Activated T-helper 2 cell treated with anti-CD3 and anti-CD28 coated beads, Interferon-gamma antibody, Interleukin-2, Interleukin-4, amounts not matched to agents 10 μg/mL and 5 μg/mL and 100 μg/mL, durations not matched to agents 14 hours and 24 hours and 36 hours (primary cell): ENCODE data around the gene FOCAD. TPM values are rescaled to one million over a fixed set of nuclear protein-coding genes. Genes with fewer than 3 reads are reported as not detected.

Source experiments
- DNase-seq: peaks from one replicate; pipeline ENCODE4 v3.0.0; 2021; ENCODE audit warnings: low spot score
- H3K27ac Mint-ChIP-seq: one replicate; pipeline ENCODE4 v1.8.0; 2021; ENCODE audit warnings: mixed read lengths
- H3K27me3 Mint-ChIP-seq: one replicate; pipeline ENCODE4 v1.8.0; 2021; ENCODE audit warnings: low read depth, mixed read lengths
- H3K36me3 Mint-ChIP-seq: one replicate; pipeline ENCODE4 v1.8.0; 2021; ENCODE audit warnings: low read depth, mixed read lengths
- H3K4me1 Mint-ChIP-seq: one replicate; pipeline ENCODE4 v1.8.0; 2021; ENCODE audit warnings: low read depth, mixed read lengths
- H3K4me3 Mint-ChIP-seq: one replicate; pipeline ENCODE4 v1.8.0; 2021; ENCODE audit warnings: low read depth, mild to moderate bottlenecking, moderate library complexity, mixed read lengths
- H3K9me3 Mint-ChIP-seq: one replicate; pipeline ENCODE4 v1.8.0; 2021; ENCODE audit warnings: mixed read lengths
- intact Hi-C: fragments of 100-400 bp; cut with micrococcal nuclease; formaldehyde crosslinking; loops from one replicate; pipeline ENCODE4 v1.15.1; 2023
- total RNA-seq: library from RNA; stranded (reverse); gene quantifications from 2 replicates; pipeline ENCODE4 v1.2.3, GENCODE V29; 2022

FOCAD gene
- total RNA-seq, 1 donor from 2014 or later: 36.0 TPM

- intact Hi-C loops: no loop called here
- Mint-ChIP-seq H3K4me1 (peaks cover 8% of the 10 kb centered on the region), H3K9me3 (peaks cover 8% of the 10 kb centered on the region), H3K4me3 (no peak overlapping the region), H3K36me3 (peaks cover 12% of the 10 kb centered on the region), H3K27me3 (no peaks in the 10 kb centered on the region), H3K27ac (no peak overlapping the region)
- no peak for DNase-seq
Observed at GRCh38 chr9:20838218-20838617, 154.2 kb downstream of the FOCAD start.

- intact Hi-C loops: no loop called here
- Mint-ChIP-seq H3K4me3 (no peak overlapping the region), H3K36me3 (peaks cover 5% of the 10 kb centered on the region), H3K9me3 (peaks cover 8% of the 10 kb centered on the region), H3K27ac (no peak overlapping the region), H3K27me3 (no peaks in the 10 kb centered on the region), H3K4me1 (peaks cover 6% of the 10 kb centered on the region)
- no peak for DNase-seq
Observed at GRCh38 chr9:20844916-20845315, 160.9 kb downstream of the FOCAD start.

GRCh38 chr9:20848490-20848889 is 164.4 kb downstream of the FOCAD start:
- no peak overlapping the region for H3K4me3 Mint-ChIP-seq
- no peaks in the 10 kb centered on the region for H3K9me3 Mint-ChIP-seq
- peaks cover 6% of the 10 kb centered on the region for H3K4me1 Mint-ChIP-seq
- no peak overlapping the region for H3K27ac Mint-ChIP-seq
- H3K36me3 Mint-ChIP-seq: no peaks in the 10 kb centered on the region
- no peak for DNase-seq
- no peaks in the 10 kb centered on the region for H3K27me3 Mint-ChIP-seq
- intact Hi-C loops: no loop called here

- Mint-ChIP-seq H3K36me3 (peaks cover 3% of the 10 kb centered on the region), H3K4me3 (no peak overlapping the region), H3K27ac (no peak overlapping the region), H3K27me3 (peaks cover 2% of the 10 kb centered on the region), H3K9me3 (peaks cover 18% of the 10 kb centered on the region), H3K4me1 (no peaks in the 10 kb centered on the region)
- intact Hi-C loops: no loop called here
- no peak for DNase-seq
Observed at GRCh38 chr9:20853866-20854265, 169.8 kb downstream of the FOCAD start.

- H3K4me1 Mint-ChIP-seq: no peaks in the 10 kb centered on the region
- no peak overlapping the region for H3K27ac Mint-ChIP-seq
- DNase-seq: no peak
- H3K36me3 Mint-ChIP-seq: peaks cover 3% of the 10 kb centered on the region
- no peak overlapping the region for H3K4me3 Mint-ChIP-seq
- peaks cover 18% of the 10 kb centered on the region for H3K9me3 Mint-ChIP-seq
- intact Hi-C loops: no loop called here
- peaks cover 2% of the 10 kb centered on the region for H3K27me3 Mint-ChIP-seq
Observed at GRCh38 chr9:20854444-20854843, 170.4 kb downstream of the FOCAD start.

GRCh38 chr9:20863945-20864344 is 179.9 kb downstream of the FOCAD start:
- DNase-seq: no peak
- no peak overlapping the region for H3K27ac Mint-ChIP-seq
- no peaks in the 10 kb centered on the region for H3K27me3 Mint-ChIP-seq
- intact Hi-C loops: no loop called here
- no peaks in the 10 kb centered on the region for H3K9me3 Mint-ChIP-seq
- no peak overlapping the region for H3K4me3 Mint-ChIP-seq
- peaks cover 19% of the 10 kb centered on the region for H3K36me3 Mint-ChIP-seq
- H3K4me1 Mint-ChIP-seq: peaks cover 8% of the 10 kb centered on the region

GRCh38 chr9:20865347-20865746 is 181.3 kb downstream of the FOCAD start:
- Mint-ChIP-seq H3K9me3 (no peaks in the 10 kb centered on the region), H3K27ac (no peak overlapping the region), H3K27me3 (no peaks in the 10 kb centered on the region), H3K4me1 (peaks cover 8% of the 10 kb centered on the region), H3K36me3 (peaks cover 19% of the 10 kb centered on the region), H3K4me3 (no peak overlapping the region)
- no peak for DNase-seq
- intact Hi-C loops: no loop called here

GRCh38 chr9:20870115-20870514 is 186.1 kb downstream of the FOCAD start:
- no peak overlapping the region for H3K4me3 Mint-ChIP-seq
- H3K9me3 Mint-ChIP-seq: no peaks in the 10 kb centered on the region
- peaks cover 16% of the 10 kb centered on the region for H3K36me3 Mint-ChIP-seq
- H3K4me1 Mint-ChIP-seq: peaks cover 10% of the 10 kb centered on the region
- no peak for DNase-seq
- intact Hi-C loops: no loop called here
- H3K27ac Mint-ChIP-seq: no peak overlapping the region
- H3K27me3 Mint-ChIP-seq: no peaks in the 10 kb centered on the region

- DNase-seq: no peak
- Mint-ChIP-seq H3K27me3 (no peaks in the 10 kb centered on the region), H3K4me3 (no peak overlapping the region), H3K9me3 (no peaks in the 10 kb centered on the region), H3K36me3 (peaks cover 6% of the 10 kb centered on the region), H3K27ac (no peak overlapping the region), H3K4me1 (peaks cover 5% of the 10 kb centered on the region)
- intact Hi-C loops: no loop called here
Observed at GRCh38 chr9:20872340-20872977, 188.4 kb downstream of the FOCAD start.

GRCh38 chr9:20873240-20873865 is 189.3 kb downstream of the FOCAD start:
- Mint-ChIP-seq H3K27me3 (no peaks in the 10 kb centered on the region), H3K36me3 (peaks cover 4% of the 10 kb centered on the region), H3K9me3 (no peaks in the 10 kb centered on the region), H3K4me3 (no peak overlapping the region), H3K4me1 (peaks cover 5% of the 10 kb centered on the region), H3K27ac (no peak overlapping the region)
- intact Hi-C loops: no loop called here
- DNase-seq: no peak

- DNase-seq: no peak
- H3K27me3 Mint-ChIP-seq: no peaks in the 10 kb centered on the region
- H3K9me3 Mint-ChIP-seq: no peaks in the 10 kb centered on the region
- H3K4me1 Mint-ChIP-seq: peaks cover 2% of the 10 kb centered on the region
- intact Hi-C loops: no loop called here
- no peak overlapping the region for H3K4me3 Mint-ChIP-seq
- H3K27ac Mint-ChIP-seq: no peak overlapping the region
- H3K36me3 Mint-ChIP-seq: peaks cover 8% of the 10 kb centered on the region
Observed at GRCh38 chr9:20880271-20880670, 196.2 kb downstream of the FOCAD start.

GRCh38 chr9:20880675-20881074 is 196.6 kb downstream of the FOCAD start:
- Mint-ChIP-seq H3K27me3 (no peaks in the 10 kb centered on the region), H3K36me3 (peaks cover 8% of the 10 kb centered on the region), H3K4me1 (peaks cover 2% of the 10 kb centered on the region), H3K4me3 (no peak overlapping the region), H3K27ac (no peak overlapping the region), H3K9me3 (no peaks in the 10 kb centered on the region)
- DNase-seq: no peak
- intact Hi-C loops: no loop called here

GRCh38 chr9:20884985-20885593 is 201.0 kb downstream of the FOCAD start:
- Mint-ChIP-seq H3K27ac (no peak overlapping the region), H3K9me3 (no peaks in the 10 kb centered on the region), H3K4me3 (no peak overlapping the region), H3K4me1 (peaks cover 3% of the 10 kb centered on the region), H3K27me3 (no peaks in the 10 kb centered on the region), H3K36me3 (peaks cover 12% of the 10 kb centered on the region)
- peak; percentile 28 for DNase-seq
- intact Hi-C loops: loop anchor here (2.0 kb wide), 2 partner anchors 56 to 226 kb away; no protein-coding TSS in a partner anchor
